H1 (cell line): Measurements from ENCODE around the gene SPTB. TPM values are rescaled to one million over a fixed set of nuclear protein-coding genes. Genes with fewer than 3 reads are reported as not detected.
A peak's percentile ranks its signal among the peaks of the same experiment; 100 is the strongest.

ENCODE experiments used
- CTCF ChIA-PET: fragments of 300-600 bp; sonication (Branson Sonifier 250); formaldehyde crosslinking; loops from one replicate; lab custom pipeline; 2021; ENCODE audit not compliant: partially characterized antibody; lab: Charles Lee
- POLR2A ChIA-PET: fragments of 300-600 bp; sonication (Branson Sonifier 250); formaldehyde crosslinking; loops from one replicate; lab custom pipeline; 2021; ENCODE audit warnings: inconsistent platforms; ENCODE audit not compliant: partially characterized antibody; lab: Charles Lee
- DNase-seq, 2 experiments: peaks; one replicate each; pipeline versions ENCODE4 v3.0.0 to v3.0.0-alpha.2; 2010 to 2022; ENCODE audit warnings: low spot score in 2 of 2, low read depth in 1 of 2, mixed read lengths in 1 of 2
- FAIRE-seq: peaks from 2 replicates; lab custom pipeline; 2011; peaks lifted over from hg19 to GRCh38; lab: Jason Lieb, UNC
- H2AFZ ChIP-seq: 2 replicates; pipeline ENCODE4 v1.8.1; 2012; ENCODE audit warnings: low read length, inconsistent platforms
- H2AK5ac ChIP-seq: 2 replicates; pipeline ENCODE4 v1.6.1; 2013; ENCODE audit warnings: low read depth, low read length
- H2BK120ac ChIP-seq: replicated peaks from 2 replicates; pipeline ENCODE3; 2013; ENCODE audit warnings: low read depth, low read length, inconsistent platforms
- H2BK12ac ChIP-seq: 2 replicates; pipeline ENCODE4 v1.6.1; 2013; ENCODE audit warnings: low read depth, low read length
- H2BK15ac ChIP-seq: 2 replicates; pipeline ENCODE4 v1.6.1; 2013; ENCODE audit warnings: low read length
- H2BK20ac ChIP-seq: 2 replicates; pipeline ENCODE4 v1.6.1; 2013; ENCODE audit warnings: low read length
- H2BK5ac ChIP-seq: 2 replicates; pipeline ENCODE4 v1.6.1; 2013; ENCODE audit warnings: low read depth, low read length
- H3K14ac ChIP-seq: 2 replicates; pipeline ENCODE4 v1.6.1; 2013; ENCODE audit warnings: inconsistent platforms; ENCODE audit not compliant: insufficient read length
- H3K18ac ChIP-seq: 2 replicates; pipeline ENCODE4 v1.6.1; 2013; ENCODE audit warnings: low read length; ENCODE audit errors: extremely low read depth
- H3K23ac ChIP-seq: 2 replicates; pipeline ENCODE4 v1.6.1; 2013; ENCODE audit warnings: inconsistent platforms; ENCODE audit not compliant: insufficient read length
- H3K23me2 ChIP-seq: 2 replicates; pipeline ENCODE4 v1.6.1; 2013; ENCODE audit warnings: low read depth, low read length
- H3K27ac ChIP-seq: 2 replicates; pipeline ENCODE4 v1.6.1; 2011; ENCODE audit warnings: low read depth, low read length, inconsistent platforms
- H3K27me3 ChIP-seq, 4 experiments: replicated peaks in 1 of 4; 1 replicate in 1 of 4; 2 replicates in 3 of 4; pipeline versions ENCODE4 v1.6.1 to v1.8.1; 2011 to 2013; ENCODE audit warnings: low read length in 3 of 4, mild to moderate bottlenecking in 3 of 4, inconsistent platforms in 2 of 4, mixed read lengths in 2 of 4, moderate library complexity in 1 of 4; ENCODE audit not compliant: control insufficient read depth in 3 of 4, insufficient read depth in 3 of 4; ENCODE audit errors: extremely low read depth in 1 of 4
- H3K36me3 ChIP-seq, 4 experiments: 2 replicates each; pipeline versions ENCODE4 v1.6.1 to v1.8.1; 2011 to 2013; ENCODE audit warnings: mild to moderate bottlenecking in 4 of 4, low read length in 3 of 4, moderate library complexity in 2 of 4, control low read depth in 1 of 4, inconsistent platforms in 1 of 4; ENCODE audit not compliant: insufficient read depth in 4 of 4, control insufficient read depth in 2 of 4
- H3K4ac ChIP-seq: replicated peaks from 2 replicates; pipeline ENCODE3; 2013; ENCODE audit warnings: low read length, low read depth, mixed read lengths, inconsistent platforms; ENCODE audit not compliant: insufficient read length
- H3K4me1 ChIP-seq, 4 experiments: replicated peaks in 1 of 4; 1 replicate in 1 of 4; 2 replicates in 3 of 4; pipeline versions ENCODE4 v1.6.1 to v1.8.1; 2011 to 2013; ENCODE audit warnings: low read length in 3 of 4, inconsistent platforms in 2 of 4, mixed read lengths in 1 of 4; ENCODE audit not compliant: insufficient read depth in 4 of 4, control insufficient read depth in 3 of 4
- H3K4me2 ChIP-seq, 2 experiments: 2 replicates each; pipeline versions ENCODE4 v1.6.1 to v1.8.1; 2011 to 2013; ENCODE audit warnings: low read depth in 2 of 2, low read length in 2 of 2, control low read depth in 1 of 2, inconsistent platforms in 1 of 2, mild to moderate bottlenecking in 1 of 2; ENCODE audit not compliant: insufficient read depth in 1 of 2
- H3K4me3 ChIP-seq, 4 experiments: fragments of 200-600, 300-600 bp in 1 of 4; sonication (generic), shearing (Covaris generic), sonication (Bioruptor Twin) in 1 of 4; 2 replicates each; pipeline versions ENCODE4 v1.5.1 to v1.8.1; 2011 to 2016; ENCODE audit warnings: low read length in 4 of 4, low read depth in 3 of 4, control low read depth in 2 of 4, inconsistent platforms in 2 of 4, mild to moderate bottlenecking in 2 of 4, mixed read lengths in 1 of 4, moderate library complexity in 1 of 4; ENCODE audit not compliant: insufficient read depth in 2 of 4; ENCODE audit errors: extremely low read depth in 1 of 4
- H3K56ac ChIP-seq: replicated peaks from 2 replicates; pipeline ENCODE3; 2013; ENCODE audit warnings: low read depth, mild to moderate bottlenecking, mixed read lengths, low read length, inconsistent platforms; ENCODE audit not compliant: insufficient read length
- H3K79me1 ChIP-seq: 2 replicates; pipeline ENCODE4 v1.6.1; 2013; ENCODE audit warnings: low read depth, low read length, control low read depth
- H3K79me2 ChIP-seq, 2 experiments: 2 replicates each; pipeline versions ENCODE4 v1.6.1 to v1.8.1; 2012 to 2013; ENCODE audit warnings: low read length in 2 of 2, mild to moderate bottlenecking in 2 of 2, inconsistent platforms in 1 of 2; ENCODE audit not compliant: insufficient read depth in 2 of 2, control insufficient read depth in 1 of 2
- H3K9ac ChIP-seq, 4 experiments: replicated peaks in 1 of 4; 1 replicate in 1 of 4; 2 replicates in 3 of 4; pipeline versions ENCODE4 v1.6.1 to v1.8.1; 2011 to 2013; ENCODE audit warnings: low read depth in 3 of 4, low read length in 3 of 4, control low read depth in 2 of 4, mild to moderate bottlenecking in 2 of 4, moderate library complexity in 2 of 4, inconsistent platforms in 1 of 4; ENCODE audit errors: extremely low read depth in 1 of 4
- H3K9me3 ChIP-seq, 2 experiments: 2 replicates each; pipeline versions ENCODE4 v1.6.1 to v1.8.1; 2012 to 2013; ENCODE audit warnings: mild to moderate bottlenecking in 2 of 2, moderate library complexity in 2 of 2, control low read depth in 1 of 2, inconsistent platforms in 1 of 2, low read depth in 1 of 2, low read length in 1 of 2, mixed read lengths in 1 of 2; ENCODE audit not compliant: insufficient read depth in 2 of 2
- H4K20me1 ChIP-seq, 2 experiments: replicated peaks in 1 of 2; 2 replicates each; pipeline versions ENCODE3 to v1.8.1; 2011 to 2013; ENCODE audit warnings: inconsistent platforms in 2 of 2, low read length in 2 of 2, mild to moderate bottlenecking in 1 of 2; ENCODE audit not compliant: insufficient read depth in 2 of 2, control insufficient read depth in 1 of 2
- H4K5ac ChIP-seq: 2 replicates; pipeline ENCODE4 v1.6.1; 2013; ENCODE audit warnings: low read length, low read depth, mixed read lengths, inconsistent platforms; ENCODE audit not compliant: insufficient read length
- H4K8ac ChIP-seq: 2 replicates; pipeline ENCODE4 v1.8.0; 2013; ENCODE audit warnings: mild to moderate bottlenecking, moderate library complexity, low read length, inconsistent platforms; ENCODE audit not compliant: insufficient read depth; ENCODE audit errors: extremely low read depth
- H4K91ac ChIP-seq: replicated peaks from 2 replicates; pipeline ENCODE3; 2013; ENCODE audit warnings: low read length, mixed read lengths, inconsistent platforms; ENCODE audit not compliant: insufficient read length
- FOSL1 ChIP-seq: IDR thresholded peaks from 2 replicates; pipeline ENCODE4 v1.6.1; 2011; ENCODE audit warnings: mild to moderate bottlenecking, low read depth, low read length, moderate library complexity; ENCODE audit not compliant: insufficient read depth
- KDM4A ChIP-seq: IDR thresholded peaks from one replicate; pipeline ENCODE4 v1.7.1; 2012; ENCODE audit warnings: low read depth, mild to moderate bottlenecking, moderate library complexity, low read length, inconsistent platforms; ENCODE audit not compliant: severe bottlenecking
- POLR2A ChIP-seq, 2 experiments: IDR thresholded peaks; 1 replicate in 1 of 2; 2 replicates in 1 of 2; pipeline ENCODE4 v1.6.1; 2011; ENCODE audit warnings: low read depth in 2 of 2, low read length in 2 of 2, mild to moderate bottlenecking in 2 of 2; ENCODE audit errors: control extremely low read depth in 1 of 2
- RBBP5 ChIP-seq: IDR thresholded peaks from 2 replicates; pipeline ENCODE4 v1.7.1; 2012; ENCODE audit warnings: low read depth, mild to moderate bottlenecking, inconsistent platforms, low read length, moderate library complexity, borderline replicate concordance
- SP4 ChIP-seq: IDR thresholded peaks from 2 replicates; pipeline ENCODE4 v1.6.1; 2012; ENCODE audit warnings: low read length, inconsistent platforms
- WGBS, 2 experiments: shearing (Covaris generic) in 1 of 2; methylation state at CpG; one replicate each; pipeline versions ENCODE4 v1.1.6 to v1.1.7; 2013 to 2015; ENCODE audit warnings: low lambda C conversion rate in 2 of 2, mixed read lengths in 2 of 2, inconsistent platforms in 1 of 2, low coverage in 1 of 2, missing lambda C conversion rate in 1 of 2; ENCODE audit not compliant: insufficient replicate concordance in 2 of 2, insufficient coverage in 1 of 2, insufficient read length in 1 of 2; ENCODE audit errors: extremely low coverage in 1 of 2, missing lambda C conversion rate in 1 of 2; 5-methylcytosine and 5-hydroxymethylcytosine counted together
- polyA plus RNA-seq, 7 experiments: library from polyadenylated mRNA; depleted of rRNA in 3 of 7; stranded (reverse) in 5 of 7; unstranded in 2 of 7; fragments of >200 nt in 5 of 7; fragments of 200-250 nt in 2 of 7; gene quantifications; 1 replicate in 5 of 7; 2 replicates in 1 of 7; 4 replicates in 1 of 7; pipeline versions ENCODE4 v1.2.1 to v1.2.3, GENCODE V29; 2011 to 2013; ENCODE audit warnings: missing spikeins in 2 of 7, mixed read lengths in 2 of 7
- total RNA-seq: library from RNA; stranded (reverse); fragmentation: NEBNext Ultra II Directional; extraction: Animal tissue kit (Norgen Biotek cat#: 25700); gene quantifications from 2 replicates; pipeline ENCODE4 v1.2.1, GENCODE V29; 2021
- TF ChIP-seq, protein P1 (sequence below): IDR thresholded peaks from 2 replicates; pipeline ENCODE4 v1.6.1; 2012; ENCODE audit warnings: inconsistent platforms
- TF ChIP-seq, protein P2 (sequence below), 3 experiments: IDR thresholded peaks; 1 replicate in 2 of 3; 2 replicates in 1 of 3; pipeline versions ENCODE4 v1.5.1 to v1.6.1; 2011; ENCODE audit warnings: low read length in 3 of 3, mild to moderate bottlenecking in 3 of 3, inconsistent platforms in 2 of 3, low read depth in 1 of 3, moderate library complexity in 1 of 3; ENCODE audit not compliant: insufficient read depth in 1 of 3; ENCODE audit errors: control extremely low read depth in 1 of 3

The SPTB gene
- total and polyA plus RNA-seq, 2 of the 8 experiments (the other 6 are each of a cell fraction or from before 2014, with no cell fraction given) = 0.30 to 2.4 TPM

- no peak for FAIRE-seq
- CTCF ChIA-PET = interaction anchor here (0.6 to 7.6 kb wide), 12 partner anchors 9 to 157 kb away, joined by 3 to 64 read pairs (median 4); no protein-coding TSS in a partner anchor
- DNase-seq = no peak
- no peak for TF ChIP-seq POLR2A (IDR thresholded peaks at IDR 0.05; ENCODE audit: control extremely low read depth in 1 of 2, low read depth in 2 of 2, low read length in 2 of 2)
- TF ChIP-seq SP4 = no peak
- 0 out of 2 replicates have a peak, but pooled peaks have one; percentile 30 for TF ChIP-seq RBBP5
- TF ChIP-seq, protein P1, sequence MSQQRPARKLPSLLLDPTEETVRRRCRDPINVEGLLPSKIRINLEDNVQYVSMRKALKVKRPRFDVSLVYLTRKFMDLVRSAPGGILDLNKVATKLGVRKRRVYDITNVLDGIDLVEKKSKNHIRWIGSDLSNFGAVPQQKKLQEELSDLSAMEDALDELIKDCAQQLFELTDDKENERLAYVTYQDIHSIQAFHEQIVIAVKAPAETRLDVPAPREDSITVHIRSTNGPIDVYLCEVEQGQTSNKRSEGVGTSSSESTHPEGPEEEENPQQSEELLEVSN = 0 out of 2 replicates have a peak, but pooled peaks have one; percentile 12
- TF ChIP-seq, protein P2, sequence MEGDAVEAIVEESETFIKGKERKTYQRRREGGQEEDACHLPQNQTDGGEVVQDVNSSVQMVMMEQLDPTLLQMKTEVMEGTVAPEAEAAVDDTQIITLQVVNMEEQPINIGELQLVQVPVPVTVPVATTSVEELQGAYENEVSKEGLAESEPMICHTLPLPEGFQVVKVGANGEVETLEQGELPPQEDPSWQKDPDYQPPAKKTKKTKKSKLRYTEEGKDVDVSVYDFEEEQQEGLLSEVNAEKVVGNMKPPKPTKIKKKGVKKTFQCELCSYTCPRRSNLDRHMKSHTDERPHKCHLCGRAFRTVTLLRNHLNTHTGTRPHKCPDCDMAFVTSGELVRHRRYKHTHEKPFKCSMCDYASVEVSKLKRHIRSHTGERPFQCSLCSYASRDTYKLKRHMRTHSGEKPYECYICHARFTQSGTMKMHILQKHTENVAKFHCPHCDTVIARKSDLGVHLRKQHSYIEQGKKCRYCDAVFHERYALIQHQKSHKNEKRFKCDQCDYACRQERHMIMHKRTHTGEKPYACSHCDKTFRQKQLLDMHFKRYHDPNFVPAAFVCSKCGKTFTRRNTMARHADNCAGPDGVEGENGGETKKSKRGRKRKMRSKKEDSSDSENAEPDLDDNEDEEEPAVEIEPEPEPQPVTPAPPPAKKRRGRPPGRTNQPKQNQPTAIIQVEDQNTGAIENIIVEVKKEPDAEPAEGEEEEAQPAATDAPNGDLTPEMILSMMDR (IDR thresholded peaks at IDR 0.05; ENCODE audit: control extremely low read depth in 1 of 3, insufficient read depth in 1 of 3, low read depth in 1 of 3, low read length in 3 of 3) = peak in 2 of 3 experiments; percentile 41 to 51; a peak in 2 of 4 replicates
- no peak for TF ChIP-seq FOSL1
- TF ChIP-seq KDM4A = no peak
Measured at GRCh38 chr14:64766430-64767151, 113.1 kb downstream of the SPTB start.

More at GRCh38 chr14:64766430-64767151, 113.1 kb downstream of the SPTB start:
- H4K5ac ChIP-seq = no peak overlapping the region
- no peak overlapping the region for H2BK120ac ChIP-seq
- peak overlapping the region; percentile 86 for H3K18ac ChIP-seq
- no peak overlapping the region for H3K56ac ChIP-seq
- H3K27me3 ChIP-seq = peaks cover 0 to 2% (median 0%) of the 10 kb centered on the region in 4 experiments; a peak in 3 of 7 replicates
- H3K14ac ChIP-seq = no peak overlapping the region
- no peaks in the 10 kb centered on the region for H3K79me1 ChIP-seq
- no peak overlapping the region for H3K4me2 ChIP-seq
- H2BK12ac ChIP-seq = peak overlapping the region; percentile 87; the same call in 1 of the 2 replicates
- H3K23me2 ChIP-seq = peaks cover 6% of the 10 kb centered on the region; the same call in 1 of the 2 replicates
- peaks cover 0 to 6% of the 10 kb centered on the region in 2 experiments for H4K20me1 ChIP-seq
- no peak overlapping the region for H3K9ac ChIP-seq
- peak overlapping the region; percentile 48; the same call in 1 of the 2 replicates for H2BK15ac ChIP-seq
- H4K91ac ChIP-seq = peak overlapping the region; percentile 0
- H2AFZ ChIP-seq = peak overlapping the region; percentile 43; the same call in 1 of the 2 replicates
- no peak overlapping the region for H3K4me3 ChIP-seq
- H3K27ac ChIP-seq = no peak overlapping the region
- POLR2A ChIA-PET = interaction anchor here (1.0 to 1.7 kb wide), 5 partner anchors 10 to 262 kb away, joined by 3 to 5 read pairs (median 3); partner anchors contain the start of gene ZBTB1
- peak overlapping the region; percentile 95; the same call in 1 of the 2 replicates for H2AK5ac ChIP-seq
- peak overlapping the region; percentile 52; the same call in 1 of the 2 replicates for H2BK20ac ChIP-seq
- peak overlapping the region; percentile 66 for H4K8ac ChIP-seq
- no peak overlapping the region for H3K23ac ChIP-seq
- H2BK5ac ChIP-seq = peak overlapping the region; percentile 78; the same call in 1 of the 2 replicates
- WGBS, 2 experiments = 59% methylated on average over 23 of the region's 25 CpGs; no CpG with 5 or more reads in 1 of the 2 experiments
- H3K4me1 ChIP-seq = peaks cover 4 to 34% (median 24%) of the 10 kb centered on the region in 4 experiments
- H3K9me3 ChIP-seq = no peaks in the 10 kb centered on the region
- H3K36me3 ChIP-seq = no peaks in the 10 kb centered on the region
- no peak overlapping the region for H3K4ac ChIP-seq
- no peaks in the 10 kb centered on the region for H3K79me2 ChIP-seq
